Fibroblast of skin of abdomen (primary cell): ENCODE data around the gene MRAS.

ENCODE experiments used
- DNase-seq: peaks from one replicate; pipeline ENCODE4 v3.0.0-alpha.2; 2013

Gene MRAS

GRCh38 chr3:138344754-138345153, 3.6 kb upstream of the MRAS start:
- no peak for DNase-seq

DNA sequence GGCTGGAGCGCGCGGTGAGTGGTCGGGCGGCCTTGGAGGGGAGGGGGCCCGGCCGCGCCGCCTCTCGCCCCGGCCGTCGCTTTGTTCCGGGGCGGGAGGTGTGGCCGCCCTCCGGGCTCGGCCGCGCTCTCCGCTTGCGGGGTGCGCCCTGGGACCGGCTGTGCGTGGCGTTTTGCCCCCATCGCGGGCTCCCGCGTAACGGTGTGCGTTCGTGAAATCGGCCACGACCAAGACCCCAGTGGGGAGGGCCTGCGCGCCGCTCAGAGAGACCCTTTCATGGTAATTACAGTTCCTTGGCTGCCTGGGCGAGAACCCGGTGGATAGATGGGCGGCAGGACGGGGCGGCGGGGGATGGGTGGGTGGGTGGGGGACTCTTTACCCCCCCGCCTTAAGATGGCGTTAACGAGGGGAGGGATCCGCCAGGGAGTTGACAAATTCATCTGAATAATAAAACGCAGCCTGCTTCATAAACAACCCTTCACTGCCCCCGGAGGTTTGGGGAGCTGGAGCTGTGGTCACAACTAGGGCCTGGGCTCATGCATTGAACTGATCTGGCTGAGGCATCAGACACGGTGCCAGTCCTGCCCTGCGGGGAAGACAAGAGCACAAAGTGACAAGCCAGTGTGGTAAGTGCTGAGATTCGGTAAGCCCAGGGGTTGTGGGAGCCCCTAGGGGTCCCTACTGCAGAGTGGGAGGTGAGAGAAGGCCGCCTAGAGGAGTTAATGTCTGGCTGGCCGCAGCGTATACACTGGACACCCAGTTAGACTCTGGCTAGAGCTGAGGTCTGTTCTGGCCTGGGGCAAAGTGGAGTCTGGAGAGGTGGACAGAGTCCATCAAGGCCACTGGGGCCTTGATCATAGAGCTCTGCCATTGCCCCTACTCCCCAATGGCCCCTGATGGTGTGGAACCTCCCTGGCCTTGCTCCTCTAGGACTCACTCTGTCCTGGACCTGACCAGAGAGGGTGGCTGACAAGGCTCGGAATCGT, 668 bp downstream of the MRAS start:
- DNase-seq: no peak

- DNase-seq: no peak
Observed at GRCh38 chr3:138349926-138350665, 1.7 kb downstream of the MRAS start.

DNA sequence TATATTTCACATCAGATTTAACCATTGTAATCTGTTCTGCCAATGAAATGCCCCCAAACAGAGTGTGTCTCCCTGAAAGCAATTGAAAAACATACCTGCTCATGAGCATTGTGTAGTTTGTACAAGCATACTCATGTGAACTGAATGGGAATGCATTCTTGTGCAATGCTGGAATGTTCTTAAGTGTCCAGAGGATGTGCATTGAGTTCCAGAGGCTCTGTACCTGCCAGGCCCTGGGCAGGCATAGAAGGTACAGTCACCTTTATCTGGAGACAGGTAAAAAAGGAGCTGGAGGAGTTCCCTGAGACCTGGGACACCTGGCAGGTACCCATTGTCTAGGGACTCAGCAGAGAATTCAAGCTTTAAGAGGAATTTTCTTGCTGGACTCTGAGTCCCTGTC, 2.8 kb downstream of the MRAS start:
- no peak for DNase-seq

DNA sequence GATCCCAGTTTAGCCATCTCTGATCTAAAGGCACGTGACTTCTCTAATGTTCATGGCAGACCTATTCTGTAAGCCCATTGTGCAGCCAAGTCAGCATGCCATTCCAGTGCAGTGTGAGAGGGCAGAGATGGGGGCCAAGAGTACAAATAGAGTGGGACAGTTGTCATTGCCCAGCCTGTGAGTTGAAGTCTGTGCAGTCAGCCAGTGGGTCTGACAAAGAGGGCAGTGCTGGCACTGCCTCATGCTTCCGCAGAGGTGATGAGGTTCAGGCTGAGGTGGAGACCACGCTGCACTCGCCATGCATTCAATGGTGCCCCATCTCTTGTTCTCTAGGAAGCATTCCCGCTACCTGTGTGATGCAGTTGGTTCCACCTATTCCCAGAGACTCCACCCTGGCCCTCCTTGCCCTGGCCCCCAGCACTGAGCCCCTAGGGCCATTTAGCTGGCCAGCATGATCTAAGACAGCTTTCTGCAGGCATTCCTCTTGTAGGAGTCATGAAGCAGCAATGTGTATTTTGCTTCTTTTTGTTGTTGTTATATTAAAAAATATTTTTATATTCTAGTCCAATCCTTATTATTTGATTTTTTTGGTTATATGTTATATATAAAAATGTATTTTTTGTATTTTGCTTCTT, 3.7 kb downstream of the MRAS start:
- DNase-seq: no peak

DNA sequence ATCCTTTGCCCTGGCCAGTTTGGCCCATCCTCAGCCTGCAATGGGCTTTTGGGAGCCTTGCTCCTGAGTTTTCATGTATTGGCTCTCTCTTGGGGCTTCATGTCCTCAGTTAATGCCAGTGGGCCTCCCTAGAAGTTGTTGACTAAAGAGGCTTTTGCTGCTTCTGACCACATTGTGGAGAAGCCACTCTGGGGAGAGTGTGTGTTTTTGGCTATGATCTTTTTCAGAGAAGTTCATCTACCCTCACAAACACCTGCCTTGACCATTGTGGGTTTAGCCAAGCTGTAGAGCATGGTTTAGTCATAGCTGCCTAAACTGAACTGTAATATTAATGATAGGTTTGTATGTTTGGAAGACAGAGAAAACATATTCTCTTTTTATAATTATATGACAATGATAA, 6.0 kb downstream of the MRAS start:
- no peak for DNase-seq

GRCh38 chr3:138355071-138355470, 6.7 kb downstream of the MRAS start:
- no peak for DNase-seq

- DNase-seq: no peak
Observed at GRCh38 chr3:138356730-138357405, 8.5 kb downstream of the MRAS start.

- DNase-seq: no peak
Observed at GRCh38 chr3:138359148-138359918, 11.0 kb downstream of the MRAS start.

DNA sequence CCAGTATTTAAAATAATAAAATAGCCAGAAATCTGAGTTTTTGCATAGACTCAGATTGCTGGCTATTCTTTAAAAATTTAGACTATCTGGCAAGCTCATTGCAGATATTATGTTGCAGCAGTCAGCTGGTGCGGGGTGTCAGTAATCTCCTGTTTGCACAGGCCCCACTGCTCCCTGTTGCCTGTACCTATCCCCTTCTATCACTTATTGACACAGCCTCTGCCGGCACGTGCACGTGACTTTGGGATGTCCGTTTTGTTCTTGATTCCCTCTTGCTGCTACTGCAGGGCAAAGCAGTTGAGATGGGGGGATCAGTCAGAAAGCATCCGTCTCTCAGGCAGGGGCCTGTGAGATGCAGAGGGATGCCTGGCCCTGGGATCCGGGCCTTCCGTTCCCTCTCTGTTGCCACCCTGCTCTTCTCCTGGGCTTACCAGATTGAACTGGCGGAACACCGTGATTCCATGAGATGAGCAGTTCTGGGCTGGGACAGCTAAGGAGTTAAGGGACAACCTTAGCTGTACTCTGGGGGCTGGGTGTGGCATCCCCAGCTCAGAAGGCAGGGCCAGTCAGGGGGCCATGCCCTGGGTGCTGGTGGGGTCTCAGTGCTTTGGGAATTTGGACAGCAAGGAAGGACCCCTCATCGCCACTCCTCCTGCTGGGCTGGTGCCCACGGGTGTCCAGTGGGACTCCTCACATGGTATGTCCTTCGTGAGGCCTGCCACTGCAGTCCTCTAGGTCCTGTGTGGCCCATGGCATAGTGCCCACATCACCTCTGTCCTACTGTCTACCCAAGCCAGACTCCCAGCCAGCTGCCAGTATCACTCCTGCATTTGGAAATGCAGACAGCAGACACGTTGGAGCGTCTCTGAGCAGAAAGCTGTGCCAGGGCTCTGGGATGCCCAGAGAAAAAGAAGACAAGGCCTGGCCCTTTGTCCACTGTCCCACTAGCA, 11.8 kb downstream of the MRAS start:
- no peak for DNase-seq

DNA sequence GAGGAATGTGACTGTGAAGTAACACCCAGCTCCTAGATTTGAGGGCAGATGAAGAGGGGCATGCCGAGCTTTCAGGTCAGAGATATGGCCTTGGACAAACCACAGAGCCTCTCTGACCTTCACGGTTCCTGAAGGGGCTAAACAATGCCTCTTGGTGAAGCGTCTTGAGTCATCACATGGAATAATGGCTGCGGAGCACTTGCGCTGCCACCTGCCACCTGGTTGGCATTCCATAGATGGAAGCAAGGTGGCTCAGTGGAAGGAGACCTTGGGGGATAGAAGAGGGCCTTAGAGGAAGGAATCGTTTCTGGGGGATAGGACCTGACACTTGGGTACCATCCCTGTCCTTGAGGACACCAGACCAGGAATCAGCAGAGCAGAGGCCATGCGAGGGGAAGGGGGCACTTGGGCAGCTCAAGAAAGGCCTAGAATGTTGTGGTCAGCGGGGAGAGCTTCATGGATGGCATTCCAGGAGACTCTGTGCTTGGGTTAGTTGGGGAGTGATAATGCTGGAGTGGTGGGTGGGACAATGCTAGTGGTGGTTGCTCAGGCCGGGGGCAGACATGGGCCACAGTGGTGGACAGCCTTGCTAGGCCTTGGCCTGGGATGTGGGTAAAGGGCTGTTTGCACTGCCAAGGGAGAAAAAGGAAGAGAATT, 12.6 kb downstream of the MRAS start:
- DNase-seq: no peak

DNA sequence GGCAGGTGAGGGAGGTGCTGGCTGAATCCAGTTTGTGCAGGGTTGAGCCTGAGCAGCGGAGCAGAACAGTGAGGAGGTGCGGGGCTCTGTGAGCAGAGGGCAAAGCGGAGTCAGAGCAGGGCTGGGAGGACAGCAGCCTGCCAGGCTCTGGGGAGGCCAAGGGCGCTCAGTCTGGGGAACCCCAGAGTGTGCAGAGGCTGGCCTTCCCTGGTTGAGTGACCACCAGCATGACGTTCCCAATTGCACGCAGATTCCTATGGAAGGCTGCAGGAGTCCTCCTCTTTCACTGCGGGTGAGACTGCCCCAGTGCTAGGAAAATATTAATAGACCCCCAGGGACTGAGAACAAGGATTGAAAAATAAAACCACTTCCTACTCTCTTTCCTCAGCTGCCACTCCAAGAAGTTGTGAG, 13.2 kb downstream of the MRAS start:
- no peak for DNase-seq

- DNase-seq: no peak
Observed at GRCh38 chr3:138362538-138362937, 14.2 kb downstream of the MRAS start.

GRCh38 chr3:138363322-138363721, 14.9 kb downstream of the MRAS start:
- no peak for DNase-seq

GRCh38 chr3:138364356-138365252, 16.2 kb downstream of the MRAS start:
- DNase-seq: no peak

DNA sequence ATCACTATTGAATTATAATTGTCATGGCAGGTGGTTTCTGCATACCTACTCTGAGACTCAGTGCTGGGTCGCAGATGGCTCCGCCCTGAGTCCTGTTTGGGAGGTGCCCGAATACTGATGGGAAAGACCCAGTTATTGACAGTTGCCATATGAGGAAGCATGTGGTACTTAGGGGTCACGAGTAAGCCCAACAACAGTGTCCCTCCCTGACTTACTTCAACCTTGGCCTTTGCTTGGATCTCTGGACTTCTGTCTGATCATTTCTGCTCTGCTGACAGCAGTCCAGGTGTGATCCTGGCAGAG, 16.8 kb downstream of the MRAS start:
- no peak for DNase-seq

- no peak for DNase-seq
Observed at GRCh38 chr3:138366006-138366759, 17.8 kb downstream of the MRAS start.

GRCh38 chr3:138367326-138367850, 19.0 kb downstream of the MRAS start:
- no peak for DNase-seq
